HL-60 (cell line): ENCODE results near the gene ZNF165.

ENCODE experiments used
- CTCF ChIP-seq: IDR thresholded peaks from one replicate; pipeline ENCODE4 v1.5.1; 2011; ENCODE audit warnings: low read length, control low read depth, inconsistent platforms; ENCODE audit not compliant: insufficient read depth
- POLR2AphosphoS5 ChIP-seq: IDR thresholded peaks from 2 replicates; pipeline ENCODE4 v1.6.1; 2012; ENCODE audit warnings: low read depth

DNA sequence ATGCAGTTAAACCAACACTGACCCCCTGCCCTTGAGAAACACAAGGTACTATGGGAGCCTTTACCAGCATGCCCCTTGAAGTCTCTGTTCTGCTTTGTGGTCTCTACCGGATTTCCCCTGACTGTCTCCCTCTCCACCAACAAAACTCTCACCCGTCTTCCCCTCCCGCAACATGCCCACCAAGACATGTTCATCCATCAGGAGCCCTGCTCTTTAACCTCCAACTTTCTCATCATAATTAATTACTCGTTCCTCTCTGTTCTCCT is 1.1 kb downstream of the ZNF165 start:
- TF ChIP-seq CTCF (no peak), POLR2AphosphoS5 (no peak)
